Prostate gland (tissue), 2 donors: ENCODE results near the gene SH3TC1. TPM values are rescaled to one million over a fixed set of nuclear protein-coding genes. Genes with fewer than 3 reads are reported as not detected.
A peak's percentile ranks its signal among the peaks of the same experiment; 100 is the strongest.

Experiments
- DNase-seq: peaks from one replicate; pipeline ENCODE4 v3.0.0-alpha.2; 2019; ENCODE audit warnings: low spot score
- H3K27ac ChIP-seq, 2 donors: fragments of 200-600 bp; sonication (generic); 2 replicates each; pipeline ENCODE4 v1.5.1; 2017 to 2019
- H3K27me3 ChIP-seq: fragments of 200-600 bp; sonication (generic); replicated peaks from 2 replicates; pipeline ENCODE4 v1.5.1; 2019; ENCODE audit not compliant: insufficient read depth
- H3K36me3 ChIP-seq, 2 donors: fragments of 200-600 bp; sonication (generic); 1 replicate in 1 of 2; 2 replicates in 1 of 2; pipeline versions ENCODE4 v1.5.1 to v1.8.1; 2017 to 2019
- H3K4me1 ChIP-seq: fragments of 200-600 bp; sonication (generic); replicated peaks from 2 replicates; pipeline ENCODE4 v1.5.1; 2019
- H3K4me3 ChIP-seq, 2 donors: fragments of 200-600 bp; sonication (generic); 2 replicates each; pipeline ENCODE4 v1.5.1; 2017 to 2019
- H3K9me3 ChIP-seq: fragments of 200-600 bp; sonication (generic); 2 replicates; pipeline ENCODE4 v1.5.1; 2017
- CTCF ChIP-seq, 4 experiments: fragments of 200-600 bp in 2 of 4; fragments of 450-650 bp in 2 of 4; sonication (generic) in 2 of 4; IDR thresholded peaks; 1 replicate in 3 of 4; 2 replicates in 1 of 4; pipeline ENCODE4 v1.5.1; 2016 to 2019; ENCODE audit warnings: antibody characterized with exemption in 4 of 4, mild to moderate bottlenecking in 2 of 4, moderate library complexity in 2 of 4
- POLR2A ChIP-seq: fragments of 450-650 bp; IDR thresholded peaks from one replicate; pipeline ENCODE4 v1.6.1; 2016; ENCODE audit warnings: antibody characterized with exemption, mild to moderate bottlenecking
- POLR2AphosphoS5 ChIP-seq: sonication (generic); formaldehyde crosslinking; IDR thresholded peaks from one replicate; pipeline ENCODE4 v1.6.1; 2017; ENCODE audit warnings: antibody characterized with exemption
- WGBS: methylation state at CpG from one replicate; pipeline ENCODE4 v1.1.5; 2018; 5-methylcytosine and 5-hydroxymethylcytosine counted together
- intact Hi-C: fragments of 100-400 bp; cut with DNase I; formaldehyde crosslinking; loops from one replicate; pipeline ENCODE4 v1.14.2; 2022
- total RNA-seq, 2 donors: library from RNA; depleted of rRNA; stranded (reverse); fragments of >200 nt; gene quantifications; one replicate each; pipeline ENCODE4 v1.1.0, GENCODE V29; 2016

Gene SH3TC1
- total RNA-seq, 2 donors from 2014 or later: 22.4 to 37.5 TPM

GRCh38 chr4:8194306-8195242 lies 4.5 kb upstream of the SH3TC1 start:
- H3K4me3 ChIP-seq: no peak overlapping the region
- H3K36me3 ChIP-seq: no peaks in the 10 kb centered on the region
- DNase-seq: no peak
- H3K9me3 ChIP-seq: no peaks in the 10 kb centered on the region
- TF ChIP-seq POLR2AphosphoS5 (peak; percentile 22), CTCF (IDR thresholded peaks at IDR 0.05) (no peak)
- peaks cover 14% of the 10 kb centered on the region for H3K4me1 ChIP-seq
- WGBS: 38% methylated on average over 19 of the region's 19 CpGs
- intact Hi-C loops: no loop called here
- H3K27ac ChIP-seq: peak overlapping the region; percentile 8 to 23
- H3K27me3 ChIP-seq: no peaks in the 10 kb centered on the region

- H3K27me3 ChIP-seq: no peaks in the 10 kb centered on the region
- H3K36me3 ChIP-seq: no peaks in the 10 kb centered on the region
- DNase-seq: no peak
- intact Hi-C loops: no loop called here
- H3K4me3 ChIP-seq: no peak overlapping the region
- H3K4me1 ChIP-seq: peaks cover 20% of the 10 kb centered on the region
- 74% methylated on average over 7 of the region's 7 CpGs for WGBS
- no peak for TF ChIP-seq CTCF (IDR thresholded peaks at IDR 0.05)
- TF ChIP-seq POLR2A: no peak
- TF ChIP-seq POLR2AphosphoS5: no peak
- H3K9me3 ChIP-seq: no peaks in the 10 kb centered on the region
- H3K27ac ChIP-seq: no peak overlapping the region
These were observed 3.7 kb upstream of the SH3TC1 start for GRCh38 chr4:8195431-8195830.

GRCh38 chr4:8195841-8196458 lies 3.1 kb upstream of the SH3TC1 start:
- WGBS: 87% methylated on average over 20 of the region's 20 CpGs
- TF ChIP-seq CTCF (IDR thresholded peaks at IDR 0.05) (no peak), POLR2AphosphoS5 (no peak), POLR2A (no peak)
- Histone ChIP-seq H3K27ac (no peak overlapping the region), H3K4me1 (peaks cover 20% of the 10 kb centered on the region), H3K36me3 (no peaks in the 10 kb centered on the region), H3K9me3 (no peaks in the 10 kb centered on the region), H3K4me3 (no peak overlapping the region), H3K27me3 (no peaks in the 10 kb centered on the region)
- DNase-seq: no peak
- intact Hi-C loops: no loop called here

GRCh38 chr4:8197521-8197920 lies 1.6 kb upstream of the SH3TC1 start:
- Histone ChIP-seq H3K9me3 (no peaks in the 10 kb centered on the region), H3K4me1 (peaks cover 26% of the 10 kb centered on the region), H3K27ac (peak overlapping the region in 1 of 2 donors; percentile 82), H3K4me3 (no peak overlapping the region), H3K27me3 (no peaks in the 10 kb centered on the region), H3K36me3 (no peaks in the 10 kb centered on the region)
- WGBS: 91% methylated on average over 12 of the region's 13 CpGs
- intact Hi-C loops: no loop called here
- TF ChIP-seq POLR2AphosphoS5: no peak
- no peak for TF ChIP-seq POLR2A
- no peak for TF ChIP-seq CTCF (IDR thresholded peaks at IDR 0.05)
- DNase-seq: no peak
